Endothelial cell of umbilical vein (primary cell): ENCODE results near the gene BPHL.

Experiments used
- CTCF ChIP-seq, 2 donors: IDR thresholded peaks; 1 replicate in 1 of 2; 2 replicates in 1 of 2; pipeline ENCODE4 v1.5.1; 2011; ENCODE audit warnings: low read length in 2 of 2, mild to moderate bottlenecking in 2 of 2, moderate library complexity in 2 of 2, control low read depth in 1 of 2, inconsistent platforms in 1 of 2, low read depth in 1 of 2; ENCODE audit not compliant: insufficient read depth in 1 of 2; ENCODE audit errors: extremely low read depth in 1 of 2
- POLR2A ChIP-seq: IDR thresholded peaks from 2 replicates; pipeline ENCODE4 v1.6.1; 2012; ENCODE audit warnings: low read depth, mild to moderate bottlenecking, control low read depth, low read length

- TF ChIP-seq CTCF (IDR thresholded peaks at IDR 0.05; ENCODE audit: extremely low read depth in 1 of 2, insufficient read depth in 1 of 2, low read depth in 1 of 2, low read length in 2 of 2) = no peak
- TF ChIP-seq POLR2A = no peak
Measured at GRCh38 chr6:3165631-3166534, 47.4 kb downstream of the BPHL start.
